ENCODE measurements around the gene DDX24. TPM values are rescaled to one million over a fixed set of nuclear protein-coding genes. Genes with fewer than 3 reads are reported as not detected.

Gene DDX24
- total RNA-seq, 1 donor from 2014 or later: 191 TPM

DNA sequence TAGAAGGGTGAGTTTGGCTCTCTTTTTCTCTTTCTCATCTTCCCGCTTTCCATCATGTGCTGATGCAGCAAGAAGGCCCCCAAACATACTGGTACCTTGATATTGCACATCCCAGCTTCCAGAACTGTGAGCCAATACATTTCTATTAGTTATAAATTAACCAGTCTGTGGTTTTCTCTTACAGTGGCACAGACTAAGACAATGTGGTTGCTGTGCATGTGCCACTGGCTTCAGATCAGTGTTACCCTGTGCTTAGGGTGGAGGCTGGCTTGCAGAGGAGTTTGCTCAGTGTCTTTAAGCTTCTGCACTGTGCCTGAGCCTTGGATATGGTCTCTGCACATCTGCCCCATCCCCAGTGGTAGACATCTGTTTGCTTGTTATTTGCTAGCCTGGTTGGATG, 42.9 kb upstream of the DDX24 start:
- ATAC-seq (no peak), DNase-seq (no peak)
- H3K4me1 ChIP-seq: no peaks in the 10 kb centered on the region
- H3K27me3 ChIP-seq: no peaks in the 10 kb centered on the region
- H3K9me3 ChIP-seq: no peaks in the 10 kb centered on the region
- H3K36me3 ChIP-seq: no peaks in the 10 kb centered on the region
- no peak overlapping the region for H3K27ac ChIP-seq
- intact Hi-C loops (cut with DNase I): no loop called here
- TF ChIP-seq, protein P1, sequence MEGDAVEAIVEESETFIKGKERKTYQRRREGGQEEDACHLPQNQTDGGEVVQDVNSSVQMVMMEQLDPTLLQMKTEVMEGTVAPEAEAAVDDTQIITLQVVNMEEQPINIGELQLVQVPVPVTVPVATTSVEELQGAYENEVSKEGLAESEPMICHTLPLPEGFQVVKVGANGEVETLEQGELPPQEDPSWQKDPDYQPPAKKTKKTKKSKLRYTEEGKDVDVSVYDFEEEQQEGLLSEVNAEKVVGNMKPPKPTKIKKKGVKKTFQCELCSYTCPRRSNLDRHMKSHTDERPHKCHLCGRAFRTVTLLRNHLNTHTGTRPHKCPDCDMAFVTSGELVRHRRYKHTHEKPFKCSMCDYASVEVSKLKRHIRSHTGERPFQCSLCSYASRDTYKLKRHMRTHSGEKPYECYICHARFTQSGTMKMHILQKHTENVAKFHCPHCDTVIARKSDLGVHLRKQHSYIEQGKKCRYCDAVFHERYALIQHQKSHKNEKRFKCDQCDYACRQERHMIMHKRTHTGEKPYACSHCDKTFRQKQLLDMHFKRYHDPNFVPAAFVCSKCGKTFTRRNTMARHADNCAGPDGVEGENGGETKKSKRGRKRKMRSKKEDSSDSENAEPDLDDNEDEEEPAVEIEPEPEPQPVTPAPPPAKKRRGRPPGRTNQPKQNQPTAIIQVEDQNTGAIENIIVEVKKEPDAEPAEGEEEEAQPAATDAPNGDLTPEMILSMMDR (IDR thresholded peaks at IDR 0.05): no peak
- no peak overlapping the region for H3K4me3 ChIP-seq

DNA sequence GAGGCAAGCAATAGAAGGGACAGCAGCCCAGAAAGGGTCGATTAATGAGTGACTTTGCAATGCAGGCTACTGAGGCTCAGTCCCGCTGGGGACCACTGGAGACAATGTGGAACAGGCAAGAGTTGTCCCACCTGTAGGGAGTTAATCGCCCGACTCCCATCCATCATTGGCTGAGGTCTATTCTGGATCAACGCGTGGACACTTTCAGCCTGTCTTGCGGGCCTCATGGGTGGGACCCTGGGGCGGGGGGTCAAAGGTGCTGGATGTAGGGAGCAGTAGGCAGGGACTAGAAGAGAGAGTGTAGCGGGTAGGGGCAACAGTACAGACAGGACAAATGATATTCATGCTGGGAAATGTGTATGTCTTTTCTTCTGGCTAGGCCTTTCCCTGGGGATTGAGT, 42.3 kb upstream of the DDX24 start:
- Histone ChIP-seq H3K9me3 (no peaks in the 10 kb centered on the region), H3K27ac (no peak overlapping the region), H3K4me3 (no peak overlapping the region), H3K27me3 (no peaks in the 10 kb centered on the region), H3K36me3 (no peaks in the 10 kb centered on the region), H3K4me1 (no peaks in the 10 kb centered on the region)
- no peak for DNase-seq
- no peak for ATAC-seq
- TF ChIP-seq, protein P1 (IDR thresholded peaks at IDR 0.05): no peak
- intact Hi-C loops (cut with DNase I): no loop called here

DNA sequence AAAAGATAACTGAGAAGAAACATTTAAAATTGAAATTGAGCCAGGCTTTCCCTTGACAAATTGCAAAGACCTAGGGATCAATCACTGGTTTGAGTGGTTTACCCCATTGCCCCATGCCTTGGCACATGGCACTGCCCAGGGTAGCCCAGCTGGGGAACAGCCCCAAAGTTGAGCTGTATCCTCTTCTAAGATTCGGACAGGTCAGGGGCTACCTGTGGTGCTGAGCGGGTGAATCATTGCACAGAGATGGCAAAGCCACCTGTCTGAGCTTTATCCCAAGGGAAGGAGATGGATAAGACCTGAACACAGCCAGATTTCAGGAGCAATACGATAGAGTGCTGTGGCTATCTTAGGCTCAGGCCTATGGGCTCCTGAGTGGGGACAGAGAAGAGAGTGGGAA, 41.4 kb upstream of the DDX24 start:
- no peaks in the 10 kb centered on the region for H3K36me3 ChIP-seq
- no peak for DNase-seq
- H3K27me3 ChIP-seq: no peaks in the 10 kb centered on the region
- H3K9me3 ChIP-seq: no peaks in the 10 kb centered on the region
- H3K4me1 ChIP-seq: no peaks in the 10 kb centered on the region
- no peak overlapping the region for H3K27ac ChIP-seq
- TF ChIP-seq, protein P1 (IDR thresholded peaks at IDR 0.05): no peak
- no peak overlapping the region for H3K4me3 ChIP-seq
- ATAC-seq: no peak
- intact Hi-C loops (cut with DNase I): no loop called here

DNA sequence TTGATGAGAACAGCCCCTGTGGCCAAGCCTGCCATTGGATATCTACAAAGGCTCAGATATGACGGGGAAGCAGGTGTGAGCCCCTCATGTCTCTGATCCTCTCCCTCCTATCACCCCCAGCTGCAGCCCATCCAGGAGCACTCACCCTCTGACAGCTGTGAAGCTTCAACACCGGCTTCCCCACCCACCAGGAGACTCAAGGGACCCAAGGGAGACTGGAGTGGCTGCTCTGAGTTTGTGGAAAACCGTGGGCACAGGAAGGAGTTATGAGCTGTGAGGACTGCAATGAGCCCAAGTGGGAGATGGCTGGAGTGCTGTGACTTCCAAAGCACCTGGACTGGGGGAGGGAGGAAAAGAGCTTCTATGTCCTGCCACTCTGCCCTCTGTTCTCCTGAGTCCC, 40.5 kb upstream of the DDX24 start:
- H3K27ac ChIP-seq: no peak overlapping the region
- TF ChIP-seq, protein P1 (IDR thresholded peaks at IDR 0.05): no peak

DNA sequence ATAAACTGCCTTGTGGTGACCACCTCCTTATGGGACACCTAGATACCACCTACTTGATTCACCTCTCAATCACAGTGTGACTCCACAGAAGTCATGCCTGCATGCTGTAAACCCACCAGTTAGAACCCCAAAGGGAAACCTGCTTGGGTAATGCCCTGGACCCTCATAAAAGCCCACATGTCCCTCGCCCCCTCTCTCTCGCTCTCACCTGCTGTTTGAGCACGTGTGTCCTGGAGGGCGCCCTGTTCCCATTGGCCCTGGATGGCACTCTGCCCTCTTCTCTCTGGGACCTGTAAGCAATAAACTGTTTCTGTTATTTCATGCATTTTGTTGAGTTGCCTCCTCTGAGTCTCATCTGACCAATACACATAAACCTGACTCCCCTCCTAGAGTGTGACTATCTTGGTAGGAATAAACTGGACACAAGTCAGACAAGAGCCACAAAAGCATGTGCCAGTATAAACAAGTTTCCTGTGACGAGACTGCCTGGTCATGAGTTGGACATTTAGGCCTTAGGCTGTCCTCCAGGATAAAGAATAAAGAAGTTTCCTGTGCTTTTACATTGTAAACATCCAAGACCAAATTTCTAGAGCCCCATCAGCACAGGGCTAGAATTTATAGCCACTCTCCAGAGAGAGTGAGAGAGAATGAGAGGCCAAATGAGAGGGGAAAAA, 39.8 kb upstream of the DDX24 start:
- H3K27ac ChIP-seq: no peak overlapping the region
- no peaks in the 10 kb centered on the region for H3K36me3 ChIP-seq
- DNase-seq: no peak
- no peaks in the 10 kb centered on the region for H3K9me3 ChIP-seq
- intact Hi-C loops (cut with DNase I): no loop called here
- peaks cover under 1% of the 10 kb centered on the region for H3K4me1 ChIP-seq
- H3K27me3 ChIP-seq: no peaks in the 10 kb centered on the region
- H3K4me3 ChIP-seq: no peak overlapping the region
- TF ChIP-seq, protein P1 (IDR thresholded peaks at IDR 0.05): no peak
- ATAC-seq: no peak

More for the DNA sequence above, 40.5 kb upstream of the DDX24 start:
- ATAC-seq (no peak), DNase-seq (no peak)
- H3K36me3 ChIP-seq: no peaks in the 10 kb centered on the region
- H3K4me3 ChIP-seq: no peak overlapping the region
- intact Hi-C loops (cut with DNase I): no loop called here
- H3K27me3 ChIP-seq: no peaks in the 10 kb centered on the region
- no peaks in the 10 kb centered on the region for H3K4me1 ChIP-seq
- H3K9me3 ChIP-seq: no peaks in the 10 kb centered on the region

DNA sequence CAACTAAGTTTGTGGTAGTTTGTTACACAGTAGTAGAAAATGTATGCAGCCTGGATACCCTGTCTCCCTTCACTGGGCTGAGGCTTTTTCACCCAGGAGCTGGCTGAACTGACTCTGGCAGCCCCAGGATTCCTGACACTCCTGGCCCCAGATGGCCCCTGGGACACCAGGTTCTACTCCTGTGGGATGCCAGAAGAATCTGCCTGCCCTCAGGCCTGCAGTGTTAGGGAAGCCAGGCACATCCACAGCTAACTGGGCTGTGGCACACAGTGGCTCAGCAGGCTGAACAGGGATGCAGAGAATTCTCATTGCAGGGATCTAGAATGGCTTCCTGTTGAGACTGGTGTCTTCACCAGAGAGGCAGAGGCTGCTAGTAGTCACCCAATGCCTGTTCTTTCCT, 38.1 kb upstream of the DDX24 start:
- ATAC-seq (no peak), DNase-seq (no peak)
- intact Hi-C loops (cut with DNase I): no loop called here
- Histone ChIP-seq H3K36me3 (no peaks in the 10 kb centered on the region), H3K4me1 (peaks cover 11% of the 10 kb centered on the region), H3K4me3 (no peak overlapping the region), H3K27ac (no peak overlapping the region), H3K9me3 (no peaks in the 10 kb centered on the region), H3K27me3 (no peaks in the 10 kb centered on the region)
- TF ChIP-seq, protein P1 (IDR thresholded peaks at IDR 0.05): no peak

Measured in upper lobe of right lung (tissue), 1 donor.